HG03175 (cell line): ENCODE data around the gene ZBTB20.

ENCODE experiments used
- ATAC-seq: cut with Tn5 transposase; IDR thresholded peaks from one replicate; pipeline ENCODE4 v1.9.1; 2021; ENCODE audit warnings: mild to moderate bottlenecking, moderate library complexity; ENCODE audit not compliant: unreplicated experiment

The ZBTB20 gene

GRCh38 chr3:115089481-115089880, 57.6 kb downstream of the ZBTB20 start:
- no peak for ATAC-seq

GRCh38 chr3:115087512-115087911, 59.6 kb downstream of the ZBTB20 start:
- ATAC-seq = no peak

GRCh38 chr3:115086344-115086743, 60.7 kb downstream of the ZBTB20 start:
- no peak for ATAC-seq

- no peak for ATAC-seq
These were observed 61.8 kb downstream of the ZBTB20 start for GRCh38 chr3:115085197-115085865.

GRCh38 chr3:115084686-115085085, 62.4 kb downstream of the ZBTB20 start:
- ATAC-seq = no peak

- no peak for ATAC-seq
These were observed 64.8 kb downstream of the ZBTB20 start for GRCh38 chr3:115082260-115082659.

GRCh38 chr3:115081444-115081843, 65.6 kb downstream of the ZBTB20 start:
- ATAC-seq = no peak

GRCh38 chr3:115077501-115078250, 69.4 kb downstream of the ZBTB20 start:
- ATAC-seq = no peak

GRCh38 chr3:115074502-115074901, 72.6 kb downstream of the ZBTB20 start:
- ATAC-seq = no peak

- no peak for ATAC-seq
These were observed 74.6 kb downstream of the ZBTB20 start for GRCh38 chr3:115072265-115073021.

GRCh38 chr3:115071601-115072000, 75.5 kb downstream of the ZBTB20 start:
- no peak for ATAC-seq

- ATAC-seq = no peak
These were observed 75.9 kb downstream of the ZBTB20 start for GRCh38 chr3:115071166-115071565.

- ATAC-seq = no peak
These were observed 78.3 kb downstream of the ZBTB20 start for GRCh38 chr3:115068799-115069198.

- ATAC-seq = no peak
These were observed 84.6 kb downstream of the ZBTB20 start for GRCh38 chr3:115062412-115062956.

GRCh38 chr3:115062009-115062408, 85.1 kb downstream of the ZBTB20 start:
- no peak for ATAC-seq

- no peak for ATAC-seq
These were observed 94.2 kb downstream of the ZBTB20 start for GRCh38 chr3:115052906-115053305.

GRCh38 chr3:115042351-115042750, 104.7 kb downstream of the ZBTB20 start:
- ATAC-seq = no peak

- ATAC-seq = peak; percentile 67
These were observed 106.3 kb downstream of the ZBTB20 start for GRCh38 chr3:115040673-115041286.

GRCh38 chr3:115040246-115040645, 106.8 kb downstream of the ZBTB20 start:
- no peak for ATAC-seq

- ATAC-seq = no peak
These were observed 108.3 kb downstream of the ZBTB20 start for GRCh38 chr3:115038817-115039216.

GRCh38 chr3:115022835-115023398, 124.2 kb downstream of the ZBTB20 start:
- ATAC-seq = no peak
